Esophagus muscularis mucosa (tissue), 4 donors: ENCODE results near the gene NALCN. TPM values are rescaled to one million over a fixed set of nuclear protein-coding genes. Genes with fewer than 3 reads are reported as not detected.

ENCODE experiments used
- DNase-seq: peaks from one replicate; pipeline ENCODE4 v3.0.0-alpha.2; 2017; ENCODE audit errors: extremely low spot score
- H3K27ac ChIP-seq, 4 donors: fragments of 200-600 bp; sonication (generic); replicated peaks in 1 of 4; 1 replicate in 3 of 4; 2 replicates in 1 of 4; pipeline ENCODE4 v1.5.1; 2016 to 2019; ENCODE audit warnings: mild to moderate bottlenecking in 1 of 4
- H3K27me3 ChIP-seq, 4 donors: fragments of 200-600 bp; sonication (generic); one replicate each; pipeline versions ENCODE4 v1.5.1 to v1.6.0; 2016 to 2019
- H3K36me3 ChIP-seq, 4 donors: fragments of 200-600 bp; sonication (generic); one replicate each; pipeline ENCODE4 v1.5.1; 2016 to 2019
- H3K4me1 ChIP-seq, 4 donors: fragments of 200-600 bp; sonication (generic); one replicate each; pipeline ENCODE4 v1.5.1; 2016 to 2019
- H3K4me3 ChIP-seq, 4 donors: fragments of 200-600 bp; sonication (generic); 1 replicate in 2 of 4; 2 replicates in 2 of 4; pipeline ENCODE4 v1.5.1; 2016 to 2019; ENCODE audit warnings: mild to moderate bottlenecking in 4 of 4, moderate library complexity in 1 of 4
- H3K9me3 ChIP-seq, 4 donors: fragments of 200-600 bp; sonication (generic); 1 replicate in 3 of 4; 2 replicates in 1 of 4; pipeline ENCODE4 v1.5.1; 2016 to 2019
- EP300 ChIP-seq: sonication (generic); formaldehyde crosslinking; IDR thresholded peaks from one replicate; pipeline ENCODE4 v1.6.1; 2017; ENCODE audit warnings: antibody characterized with exemption
- POLR2A ChIP-seq: fragments of 450-650 bp; IDR thresholded peaks from one replicate; pipeline ENCODE4 v1.6.1; 2017; ENCODE audit warnings: antibody characterized with exemption, moderate library complexity, mild to moderate bottlenecking, low read depth
- POLR2AphosphoS5 ChIP-seq, 2 donors: sonication (generic); formaldehyde crosslinking; IDR thresholded peaks; one replicate each; pipeline ENCODE4 v1.6.1; 2017; ENCODE audit warnings: antibody characterized with exemption in 2 of 2
- WGBS: methylation state at CpG from one replicate; pipeline ENCODE4 v1.1.5; 2018; 5-methylcytosine and 5-hydroxymethylcytosine counted together
- intact Hi-C: fragments of 100-400 bp; cut with DNase I; formaldehyde crosslinking; loops from one replicate; pipeline ENCODE4 v1.15.1; 2023
- total RNA-seq, 4 donors: library from RNA; depleted of rRNA; stranded (reverse); fragments of >200 nt; gene quantifications; one replicate each; pipeline versions ENCODE4 v1.1.0 to v1.2.1, GENCODE V29; 2016
- TF ChIP-seq, protein P1 (sequence below), 3 experiments: fragments of 200-600 bp in 2 of 3; fragments of 450-650 bp in 1 of 3; sonication (generic) in 2 of 3; IDR thresholded peaks; one replicate each; pipeline ENCODE4 v1.5.1; 2017 to 2019; ENCODE audit warnings: antibody characterized with exemption in 3 of 3, mild to moderate bottlenecking in 2 of 3, moderate library complexity in 1 of 3

The NALCN gene
- total RNA-seq, 4 donors from 2014 or later: 0.42 to 0.83 (median 0.54) TPM

- no peak overlapping the region for H3K27ac ChIP-seq
- intact Hi-C loops: no loop called here
- no peak for DNase-seq
- no peak overlapping the region for H3K4me3 ChIP-seq
- no peaks in the 10 kb centered on the region for H3K9me3 ChIP-seq
- H3K36me3 ChIP-seq: no peaks in the 10 kb centered on the region
- 88% methylated on average over 5 of the region's 5 CpGs for WGBS
- TF ChIP-seq POLR2A (no peak), EP300 (no peak), POLR2AphosphoS5 (IDR thresholded peaks at IDR 0.05) (no peak)
- TF ChIP-seq, protein P1, sequence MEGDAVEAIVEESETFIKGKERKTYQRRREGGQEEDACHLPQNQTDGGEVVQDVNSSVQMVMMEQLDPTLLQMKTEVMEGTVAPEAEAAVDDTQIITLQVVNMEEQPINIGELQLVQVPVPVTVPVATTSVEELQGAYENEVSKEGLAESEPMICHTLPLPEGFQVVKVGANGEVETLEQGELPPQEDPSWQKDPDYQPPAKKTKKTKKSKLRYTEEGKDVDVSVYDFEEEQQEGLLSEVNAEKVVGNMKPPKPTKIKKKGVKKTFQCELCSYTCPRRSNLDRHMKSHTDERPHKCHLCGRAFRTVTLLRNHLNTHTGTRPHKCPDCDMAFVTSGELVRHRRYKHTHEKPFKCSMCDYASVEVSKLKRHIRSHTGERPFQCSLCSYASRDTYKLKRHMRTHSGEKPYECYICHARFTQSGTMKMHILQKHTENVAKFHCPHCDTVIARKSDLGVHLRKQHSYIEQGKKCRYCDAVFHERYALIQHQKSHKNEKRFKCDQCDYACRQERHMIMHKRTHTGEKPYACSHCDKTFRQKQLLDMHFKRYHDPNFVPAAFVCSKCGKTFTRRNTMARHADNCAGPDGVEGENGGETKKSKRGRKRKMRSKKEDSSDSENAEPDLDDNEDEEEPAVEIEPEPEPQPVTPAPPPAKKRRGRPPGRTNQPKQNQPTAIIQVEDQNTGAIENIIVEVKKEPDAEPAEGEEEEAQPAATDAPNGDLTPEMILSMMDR (IDR thresholded peaks at IDR 0.05): no peak
- peaks cover 0 to 18% (median 16%) of the 10 kb centered on the region in 4 donors for H3K4me1 ChIP-seq
- H3K27me3 ChIP-seq: peaks cover 0 to 48% (median 15%) of the 10 kb centered on the region in 4 donors
These were observed 1.2 kb upstream of the NALCN start for GRCh38 chr13:101417501-101417900.

GRCh38 chr13:101417043-101417406 lies 717 bp upstream of the NALCN start:
- Histone ChIP-seq H3K27me3 (peaks cover 0 to 52% (median 15%) of the 10 kb centered on the region in 4 donors), H3K9me3 (no peaks in the 10 kb centered on the region), H3K36me3 (no peaks in the 10 kb centered on the region), H3K4me1 (peaks cover 0 to 18% (median 16%) of the 10 kb centered on the region in 4 donors), H3K27ac (no peak overlapping the region), H3K4me3 (peak overlapping the region; percentile 51 to 64 (median 54))
- WGBS: 12% methylated on average over 3 of the region's 3 CpGs
- TF ChIP-seq POLR2AphosphoS5 (IDR thresholded peaks at IDR 0.05) (no peak), EP300 (no peak)
- TF ChIP-seq, protein P1 (IDR thresholded peaks at IDR 0.05): no peak
- intact Hi-C loops: no loop called here
- DNase-seq: peak; percentile 47

- no peak for TF ChIP-seq POLR2A
- TF ChIP-seq EP300: no peak
- TF ChIP-seq, protein P1 (IDR thresholded peaks at IDR 0.05): no peak
- Histone ChIP-seq H3K27ac (no peak overlapping the region), H3K27me3 (peaks cover 0 to 52% (median 15%) of the 10 kb centered on the region in 4 donors), H3K36me3 (no peaks in the 10 kb centered on the region), H3K9me3 (no peaks in the 10 kb centered on the region), H3K4me1 (peaks cover 0 to 18% (median 16%) of the 10 kb centered on the region in 4 donors), H3K4me3 (peak overlapping the region; percentile 51 to 64 (median 54))
- intact Hi-C loops: no loop called here
- DNase-seq: peak; percentile 62
- 59% methylated on average over 9 of the region's 43 CpGs for WGBS
These were observed 742 bp downstream of the NALCN start for GRCh38 chr13:101415358-101416174.

GRCh38 chr13:101412076-101412475 lies 4.2 kb downstream of the NALCN start:
- intact Hi-C loops: no loop called here
- Histone ChIP-seq H3K4me1 (peaks cover 0 to 17% (median 15%) of the 10 kb centered on the region in 4 donors), H3K27ac (no peak overlapping the region), H3K36me3 (no peaks in the 10 kb centered on the region), H3K27me3 (peaks cover 0 to 35% (median 13%) of the 10 kb centered on the region in 4 donors), H3K4me3 (no peak overlapping the region), H3K9me3 (no peaks in the 10 kb centered on the region)
- 88% methylated on average over 1 of the region's 1 CpG for WGBS
- DNase-seq: no peak
- TF ChIP-seq, protein P1 (IDR thresholded peaks at IDR 0.05): no peak
- no peak for TF ChIP-seq POLR2A
- TF ChIP-seq EP300: no peak
- TF ChIP-seq POLR2AphosphoS5 (IDR thresholded peaks at IDR 0.05): no peak
